Body of pancreas (tissue), 4 donors: Measurements from ENCODE around the gene IFT27. TPM values are rescaled to one million over a fixed set of nuclear protein-coding genes. Genes with fewer than 3 reads are reported as not detected.

ENCODE experiments used
- ATAC-seq: fragments of 150-250 bp; one replicate; pipeline ENCODE4 v1.9.1; 2016
- DNase-seq, 4 donors: peaks; one replicate each; pipeline ENCODE4 v3.0.0-alpha.2; 2019
- H3K27ac ChIP-seq, 4 donors: fragments of 200-600 bp; sonication (generic); 1 replicate in 3 of 4; 2 replicates in 1 of 4; pipeline versions ENCODE4 v1.5.1 to v1.6.1; 2016 to 2019; ENCODE audit warnings: mild to moderate bottlenecking in 1 of 4, mixed read lengths in 1 of 4, moderate library complexity in 1 of 4
- H3K27me3 ChIP-seq, 2 donors: fragments of 200-600 bp; sonication (generic); one replicate each; pipeline ENCODE4 v1.6.0; 2016; ENCODE audit warnings: mild to moderate bottlenecking in 1 of 2
- H3K36me3 ChIP-seq, 2 donors: fragments of 200-600 bp; sonication (generic); replicated peaks in 1 of 2; 2 replicates each; pipeline ENCODE4 v1.5.1; 2016; ENCODE audit warnings: low read depth in 2 of 2; ENCODE audit not compliant: insufficient read depth in 1 of 2
- H3K4me1 ChIP-seq: fragments of 200-600 bp; sonication (generic); one replicate; pipeline ENCODE4 v1.6.0; 2016
- H3K4me3 ChIP-seq, 2 donors: fragments of 200-600 bp; sonication (generic); 1 replicate in 1 of 2; 2 replicates in 1 of 2; pipeline ENCODE4 v1.5.1; 2016 to 2019
- H3K9me3 ChIP-seq, 3 donors: fragments of 200-600 bp; sonication (generic); 1 replicate in 2 of 3; 2 replicates in 1 of 3; pipeline ENCODE4 v1.5.1; 2016
- POLR2A ChIP-seq, 3 donors: fragments of 450-650 bp; IDR thresholded peaks; one replicate each; pipeline ENCODE4 v1.6.1; 2016; ENCODE audit warnings: antibody characterized with exemption in 3 of 3, mild to moderate bottlenecking in 2 of 3
- WGBS, 2 donors: methylation state at CpG; one replicate each; pipeline ENCODE4 v1.1.5; 2017; 5-methylcytosine and 5-hydroxymethylcytosine counted together
- intact Hi-C: fragments of 100-400 bp; cut with DNase I; formaldehyde crosslinking; loops from one replicate; pipeline ENCODE4 v1.15.1; 2023
- total RNA-seq, 2 donors: library from RNA; depleted of rRNA; stranded (reverse); fragments of >200 nt; gene quantifications; one replicate each; pipeline ENCODE4 v1.1.0, GENCODE V29; 2016
- TF ChIP-seq, protein P1 (sequence below), 7 experiments: fragments of 450-650 bp in 4 of 7; fragments of 200-600 bp in 3 of 7; sonication (generic) in 3 of 7; IDR thresholded peaks; one replicate each; pipeline ENCODE4 v1.5.1; 2016 to 2019; ENCODE audit warnings: antibody characterized with exemption in 7 of 7

The IFT27 gene
- total RNA-seq, 2 donors from 2014 or later: 7.6 to 15.8 TPM

DNA sequence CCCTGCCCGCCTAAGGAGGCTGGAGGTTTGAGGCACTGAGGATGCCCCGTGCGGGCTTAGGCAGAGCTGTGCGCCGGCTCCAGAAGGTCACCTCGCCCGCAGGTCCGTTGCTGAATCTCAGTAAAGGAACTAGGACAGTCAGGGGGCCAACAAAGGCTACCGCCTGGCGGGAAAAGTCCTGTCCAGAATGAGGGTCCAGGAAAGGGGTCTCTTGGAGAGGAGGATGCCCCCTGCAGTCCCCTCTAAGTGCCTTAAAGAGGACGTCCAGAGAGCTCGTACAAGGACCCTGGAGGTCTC is 40.4 kb upstream of the IFT27 start:
- WGBS, 2 donors: 0 to 1% methylated on average over 4 to 12 of the region's 12 CpGs
- H3K4me3 ChIP-seq: no peak overlapping the region
- H3K9me3 ChIP-seq: no peaks in the 10 kb centered on the region
- no peak for DNase-seq
- H3K36me3 ChIP-seq: no peaks in the 10 kb centered on the region
- no peak overlapping the region for H3K27ac ChIP-seq
- peaks cover 21% of the 10 kb centered on the region for H3K4me1 ChIP-seq
- peak; percentile 25 for ATAC-seq
- H3K27me3 ChIP-seq: peaks cover 0 to 34% of the 10 kb centered on the region in 2 donors
- intact Hi-C loops: no loop called here
- TF ChIP-seq POLR2A (IDR thresholded peaks at IDR 0.05): no peak
- TF ChIP-seq, protein P1, sequence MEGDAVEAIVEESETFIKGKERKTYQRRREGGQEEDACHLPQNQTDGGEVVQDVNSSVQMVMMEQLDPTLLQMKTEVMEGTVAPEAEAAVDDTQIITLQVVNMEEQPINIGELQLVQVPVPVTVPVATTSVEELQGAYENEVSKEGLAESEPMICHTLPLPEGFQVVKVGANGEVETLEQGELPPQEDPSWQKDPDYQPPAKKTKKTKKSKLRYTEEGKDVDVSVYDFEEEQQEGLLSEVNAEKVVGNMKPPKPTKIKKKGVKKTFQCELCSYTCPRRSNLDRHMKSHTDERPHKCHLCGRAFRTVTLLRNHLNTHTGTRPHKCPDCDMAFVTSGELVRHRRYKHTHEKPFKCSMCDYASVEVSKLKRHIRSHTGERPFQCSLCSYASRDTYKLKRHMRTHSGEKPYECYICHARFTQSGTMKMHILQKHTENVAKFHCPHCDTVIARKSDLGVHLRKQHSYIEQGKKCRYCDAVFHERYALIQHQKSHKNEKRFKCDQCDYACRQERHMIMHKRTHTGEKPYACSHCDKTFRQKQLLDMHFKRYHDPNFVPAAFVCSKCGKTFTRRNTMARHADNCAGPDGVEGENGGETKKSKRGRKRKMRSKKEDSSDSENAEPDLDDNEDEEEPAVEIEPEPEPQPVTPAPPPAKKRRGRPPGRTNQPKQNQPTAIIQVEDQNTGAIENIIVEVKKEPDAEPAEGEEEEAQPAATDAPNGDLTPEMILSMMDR (IDR thresholded peaks at IDR 0.05): no peak

DNA sequence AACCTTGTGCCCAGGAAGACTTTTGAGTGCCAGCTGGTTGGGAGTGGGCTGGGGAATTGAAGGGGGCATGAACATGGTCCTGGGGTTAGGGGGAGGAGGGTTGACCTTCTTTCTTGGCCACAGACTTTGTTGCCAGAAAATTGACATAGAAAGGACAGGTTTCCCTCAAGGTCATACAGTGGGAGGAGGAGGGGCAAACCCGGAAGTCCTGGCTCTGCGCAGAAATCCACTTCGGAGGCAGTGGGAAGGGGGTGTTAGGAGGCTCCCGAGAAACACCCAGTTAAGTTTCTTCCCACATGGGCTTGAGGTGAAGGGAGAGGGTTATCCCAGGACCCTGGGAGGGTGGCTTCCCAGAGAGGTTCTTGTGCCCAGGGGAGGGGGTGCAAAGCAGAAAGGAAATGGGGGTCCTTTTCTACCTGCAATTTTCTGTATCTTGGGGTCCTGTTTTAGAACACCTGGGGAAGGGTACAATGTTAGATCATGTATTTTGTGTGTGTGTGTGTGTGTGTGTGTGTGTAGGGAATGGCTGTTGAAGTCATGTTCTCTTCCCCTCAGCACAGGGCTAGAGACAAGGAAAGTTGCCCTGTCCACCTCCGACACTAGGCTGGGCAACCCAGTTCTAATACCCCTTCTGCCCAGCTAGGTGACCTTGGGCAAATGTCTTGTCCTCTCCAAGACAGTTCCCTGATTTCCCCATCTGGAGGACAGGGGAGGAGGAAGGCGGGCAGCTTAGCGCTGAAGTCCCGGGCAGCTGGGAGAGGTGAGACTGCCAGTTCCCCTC is 39.8 kb upstream of the IFT27 start:
- Histone ChIP-seq H3K4me3 (no peak overlapping the region), H3K9me3 (no peaks in the 10 kb centered on the region), H3K36me3 (no peaks in the 10 kb centered on the region), H3K27ac (no peak overlapping the region), H3K4me1 (peaks cover 21% of the 10 kb centered on the region), H3K27me3 (peaks cover 0 to 34% of the 10 kb centered on the region in 2 donors)
- TF ChIP-seq POLR2A (IDR thresholded peaks at IDR 0.05): no peak
- TF ChIP-seq, protein P1 (IDR thresholded peaks at IDR 0.05): no peak
- intact Hi-C loops: no loop called here
- ATAC-seq (no peak), DNase-seq (peak in 1 of 4 donors; percentile 11)
- WGBS, 2 donors: 10 to 20% methylated on average over 7 to 8 of the region's 8 CpGs

DNA sequence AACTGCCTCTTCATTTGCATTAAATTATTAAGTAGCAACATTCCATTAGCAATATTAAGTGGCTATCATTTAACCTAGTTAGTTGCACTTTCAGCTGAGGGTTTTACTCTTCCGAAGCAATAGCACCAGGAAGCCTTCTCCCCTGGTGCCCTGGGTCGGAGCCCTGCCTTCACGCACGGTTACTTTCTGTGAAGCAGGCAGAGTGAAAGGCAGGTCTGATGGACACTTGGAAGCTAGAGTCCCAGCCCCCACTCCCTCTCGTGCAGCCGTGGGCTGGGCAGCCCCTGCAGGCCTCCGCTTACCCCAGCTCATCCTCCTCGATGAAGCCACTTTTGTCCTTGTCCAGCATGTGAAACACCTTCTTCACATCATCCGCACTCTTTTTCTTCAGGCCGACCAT is 38.9 kb upstream of the IFT27 start:
- peaks cover 21% of the 10 kb centered on the region for H3K4me1 ChIP-seq
- no peaks in the 10 kb centered on the region for H3K36me3 ChIP-seq
- H3K9me3 ChIP-seq: no peaks in the 10 kb centered on the region
- intact Hi-C loops: no loop called here
- ATAC-seq: no peak
- H3K4me3 ChIP-seq: no peak overlapping the region
- peaks cover 0 to 34% of the 10 kb centered on the region in 2 donors for H3K27me3 ChIP-seq
- no peak for DNase-seq
- no peak overlapping the region for H3K27ac ChIP-seq
- TF ChIP-seq, protein P1 (IDR thresholded peaks at IDR 0.05): no peak
- TF ChIP-seq POLR2A (IDR thresholded peaks at IDR 0.05): no peak
- 63 to 64% methylated on average over 10 of the region's 10 CpGs for WGBS, 2 donors

DNA sequence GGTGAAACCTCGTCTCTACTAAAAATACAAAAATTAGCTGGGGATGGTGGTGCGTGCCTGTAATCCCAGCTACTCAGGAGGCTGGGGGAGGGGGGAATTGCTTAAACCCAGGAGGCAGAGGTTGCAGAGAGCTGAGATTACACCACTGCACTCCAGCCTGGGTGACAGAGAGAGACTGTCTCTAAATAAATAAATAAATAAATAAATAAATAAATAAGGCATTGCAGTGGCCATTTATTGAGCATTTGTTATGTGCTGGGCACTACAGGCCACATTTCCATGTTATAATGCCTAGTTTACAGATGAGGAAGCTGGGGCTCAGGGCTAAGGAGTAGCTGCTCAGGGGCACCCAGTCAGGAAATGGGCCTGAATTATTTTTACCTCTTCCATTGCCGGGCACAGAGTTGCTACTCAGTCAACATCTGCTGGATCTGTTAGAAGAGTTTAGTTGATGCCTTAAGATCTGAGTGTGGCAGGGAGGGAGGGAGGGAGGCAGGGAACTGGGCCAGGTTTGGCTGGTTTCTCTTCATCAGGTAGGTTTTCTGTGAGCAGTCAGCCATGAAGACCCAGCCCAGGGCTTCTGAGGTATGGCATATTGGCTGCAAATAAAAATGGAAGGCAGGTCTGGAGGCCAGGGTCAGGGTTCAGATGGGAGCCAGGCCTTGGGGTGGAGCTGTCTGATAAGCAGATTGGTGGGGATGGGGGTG is 35.3 kb upstream of the IFT27 start:
- peaks cover 8% of the 10 kb centered on the region for H3K4me1 ChIP-seq
- intact Hi-C loops: no loop called here
- no peaks in the 10 kb centered on the region for H3K36me3 ChIP-seq
- DNase-seq (no peak), ATAC-seq (no peak)
- H3K27ac ChIP-seq: no peak overlapping the region
- H3K27me3 ChIP-seq: peaks cover 0 to 4% of the 10 kb centered on the region in 2 donors
- WGBS, 2 donors: 75 to 81% methylated on average over 3 of the region's 3 CpGs
- H3K4me3 ChIP-seq: no peak overlapping the region
- no peaks in the 10 kb centered on the region for H3K9me3 ChIP-seq
- TF ChIP-seq, protein P1 (IDR thresholded peaks at IDR 0.05): no peak
- TF ChIP-seq POLR2A (IDR thresholded peaks at IDR 0.05): no peak
